ENCODE measurements around the gene MORN1.

- TF ChIP-seq CTCF (IDR thresholded peaks at IDR 0.05; ENCODE audit: low read depth, low read length, missing input control) (no peak), RAD21 (IDR thresholded peaks at IDR 0.05) (no peak), EGR1 (IDR thresholded peaks at IDR 0.05; ENCODE audit: low read depth in 2 of 2) (no peak), GABPA (IDR thresholded peaks at IDR 0.05 in 1 of 2, conservative IDR thresholded peaks at IDR 0.05 in 1 of 2) (no peak), REST (IDR thresholded peaks at IDR 0.05) (no peak), YY1 (IDR thresholded peaks at IDR 0.05) (no peak), SP1 (IDR thresholded peaks at IDR 0.05) (no peak), FOXA2 (IDR thresholded peaks at IDR 0.05) (no peak), JUND (IDR thresholded peaks at IDR 0.05) (no peak), MAX (IDR thresholded peaks at IDR 0.05) (no peak), FOXA1 (IDR thresholded peaks at IDR 0.05) (no peak)
Observed at GRCh38 chr1:2330519-2331199, 60.7 kb downstream of the MORN1 start.

All from liver (tissue), 3 donors.